Spleen (tissue), 7 donors: ENCODE results near the gene ARHGAP5.

Source experiments
- CTCF ChIP-seq, 11 experiments: fragments of 200-600 bp in 7 of 11; fragments of 450-650 bp in 4 of 11; sonication (generic) in 4 of 11; IDR thresholded peaks in 8 of 11; conservative IDR thresholded peaks in 3 of 11; 1 replicate in 7 of 11; 2 replicates in 4 of 11; pipeline versions ENCODE4 v1.4.0 to v1.8.0; 2016 to 2021; ENCODE audit warnings: antibody characterized with exemption in 11 of 11, inconsistent platforms in 4 of 11, mild to moderate bottlenecking in 1 of 11
- POLR2A ChIP-seq, 3 donors: fragments of 450-650 bp; IDR thresholded peaks; one replicate each; pipeline ENCODE4 v1.5.1; 2017; ENCODE audit warnings: antibody characterized with exemption in 3 of 3, mild to moderate bottlenecking in 1 of 3
- donor health status: DM: no; HTN: no; CAD: no; lungs with moderate emphysema.
- donor health status: DM: no; HTN: no; CAD: no.
- donor health status: DM: no; HTN: no; CAD: no.

DNA sequence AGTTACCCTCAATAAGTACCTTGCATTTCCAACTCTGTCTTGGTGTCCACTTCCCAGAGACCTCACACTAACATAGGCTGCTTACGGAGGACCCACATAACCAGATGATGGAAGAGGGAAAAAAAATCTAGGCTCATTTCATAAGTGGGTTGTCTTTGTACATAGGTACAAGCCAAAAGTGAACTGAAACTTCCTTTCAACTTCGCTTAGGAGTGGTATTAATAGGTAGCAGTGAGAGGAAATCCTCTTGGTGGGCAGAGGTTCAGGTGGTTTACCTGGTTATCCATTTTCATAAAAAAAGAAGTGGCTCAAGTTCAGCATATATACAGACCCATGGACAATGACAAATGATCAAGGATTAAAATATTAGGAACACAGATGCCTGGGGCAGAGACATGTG, 88.9 kb downstream of the ARHGAP5 start:
- TF ChIP-seq CTCF (IDR thresholded peaks at IDR 0.05 in 8 of 11, conservative IDR thresholded peaks at IDR 0.05 in 3 of 11), result no peak
- no peak for TF ChIP-seq POLR2A (IDR thresholded peaks at IDR 0.05)
